Activated CD4-positive, alpha-beta T cell treated with anti-CD3 and anti-CD28 coated beads, Interleukin-2, amount 10 ng/mL, durations not matched to agents 7 days and 5 days (primary cell): ENCODE data around the gene UBE2Z. TPM values are rescaled to one million over a fixed set of nuclear protein-coding genes. Genes with fewer than 3 reads are reported as not detected.
"Not testable (repeated sequence)": the region's sequence is repeated elsewhere in the genome, so short reads cannot be mapped to it uniquely, and the experiment has no call there.

Experiments used
- CTCF ChIA-PET: fragments of 350-600 bp; sonication (Branson Sonifier 250); formaldehyde crosslinking; loops from one replicate; lab custom pipeline; 2021; ENCODE audit warnings: antibody characterized with exemption; lab: Charles Lee
- POLR2A ChIA-PET: fragments of 350-600 bp; sonication (Branson Sonifier 250); formaldehyde crosslinking; loops from one replicate; lab custom pipeline; 2021; ENCODE audit warnings: antibody characterized with exemption; lab: Charles Lee
- DNase-seq: peaks from one replicate; pipeline ENCODE4 v3.0.0-alpha.2; 2020
- H3K27ac Mint-ChIP-seq: one replicate; pipeline ENCODE4 v1.8.0; 2021; ENCODE audit warnings: mild to moderate bottlenecking, moderate library complexity, mixed read lengths
- H3K27me3 Mint-ChIP-seq: one replicate; pipeline ENCODE4 v1.8.0; 2021; ENCODE audit warnings: mixed read lengths
- H3K36me3 Mint-ChIP-seq: one replicate; pipeline ENCODE4 v1.8.0; 2021; ENCODE audit warnings: low read depth, mixed read lengths
- H3K4me1 Mint-ChIP-seq: one replicate; pipeline ENCODE4 v1.8.0; 2021; ENCODE audit warnings: mixed read lengths
- H3K4me3 Mint-ChIP-seq: one replicate; pipeline ENCODE4 v1.8.0; 2021; ENCODE audit warnings: mild to moderate bottlenecking, moderate library complexity, mixed read lengths
- H3K9me3 Mint-ChIP-seq: one replicate; pipeline ENCODE4 v1.8.0; 2021; ENCODE audit warnings: mixed read lengths
- total RNA-seq, 2 experiments: library from RNA; stranded (reverse); gene quantifications; one replicate each; pipeline ENCODE4 v1.2.3, GENCODE V29; 2021

Gene UBE2Z
- total RNA-seq = 10 to 100 TPM; 74.5 to 76.5 TPM

- H3K9me3 Mint-ChIP-seq = no peaks in the 10 kb centered on the region
- POLR2A ChIA-PET = interaction anchor here (0.6 to 1.9 kb wide), 2 partner anchors 15 to 16 kb away, joined by 3 to 7 read pairs; partner anchors contain the start of gene ATP5MC1
- H3K27me3 Mint-ChIP-seq = no peaks in the 10 kb centered on the region
- DNase-seq = peak; percentile 91
- peaks cover 51% of the 10 kb centered on the region for H3K4me1 Mint-ChIP-seq
- H3K27ac Mint-ChIP-seq = peak within 1 kb of the TSS; percentile 94
- peak within 1 kb of the TSS; percentile 97 for H3K4me3 Mint-ChIP-seq
- CTCF ChIA-PET = interaction anchor here (0.7 to 1.9 kb wide), 2 partner anchors 12 to 16 kb away, joined by 3 to 6 read pairs; partner anchors contain the start of gene ATP5MC1
- H3K36me3 Mint-ChIP-seq = peaks cover 37% of the 10 kb centered on the region
Observed at GRCh38 chr17:48908047-48908843, at the start of gene UBE2Z. Gene UBE2Z (plus strand): TSS chr17:48908407. CDS start chr17:48908504, 97 bp downstream.

- Mint-ChIP-seq H3K4me3 (no peak overlapping the region), H3K27ac (no peak overlapping the region), H3K27me3 (no peaks in the 10 kb centered on the region), H3K9me3 (no peaks in the 10 kb centered on the region), H3K4me1 (peaks cover 10% of the 10 kb centered on the region), H3K36me3 (peaks cover 56% of the 10 kb centered on the region)
- POLR2A ChIA-PET = interaction anchor here (0.7 kb wide), 1 partner anchor 960 kb away, joined by 3 read pairs; no protein-coding TSS in a partner anchor
- no peak for DNase-seq
- CTCF ChIA-PET = interaction anchor here (0.7 to 2.2 kb wide), 5 partner anchors 15 to 45 kb away, joined by 3 to 8 read pairs (median 3); no protein-coding TSS in a partner anchor
Observed at GRCh38 chr17:48860034-48860433, 48.2 kb upstream of the UBE2Z start.

- no peaks in the 10 kb centered on the region for H3K27me3 Mint-ChIP-seq
- ChIA-PET POLR2A (interaction anchor here (0.7 kb wide), 1 partner anchor 960 kb away, joined by 3 read pairs; no protein-coding TSS in a partner anchor), CTCF (interaction anchor here (0.7 to 1.8 kb wide), 5 partner anchors 15 to 51 kb away, joined by 3 to 6 read pairs (median 3); no protein-coding TSS in a partner anchor)
- peaks cover 56% of the 10 kb centered on the region for H3K36me3 Mint-ChIP-seq
- H3K27ac Mint-ChIP-seq = no peak overlapping the region
- no peak for DNase-seq
- peaks cover 9% of the 10 kb centered on the region for H3K4me1 Mint-ChIP-seq
- H3K9me3 Mint-ChIP-seq = no peaks in the 10 kb centered on the region
- no peak overlapping the region for H3K4me3 Mint-ChIP-seq
Observed at GRCh38 chr17:48860456-48860855, 47.8 kb upstream of the UBE2Z start.

- no peak for DNase-seq
- Mint-ChIP-seq H3K36me3 (peaks cover 15% of the 10 kb centered on the region), H3K4me1 (peaks cover 6% of the 10 kb centered on the region), H3K9me3 (no peaks in the 10 kb centered on the region), H3K27me3 (peaks cover 1% of the 10 kb centered on the region), H3K27ac (no peak overlapping the region), H3K4me3 (no peak overlapping the region)
- ChIA-PET POLR2A (no interaction called here), CTCF (interaction anchor here (2.6 kb wide), 1 partner anchor 10 kb away, joined by 13 read pairs; no protein-coding TSS in a partner anchor)
Observed at GRCh38 chr17:48868916-48869500, 39.2 kb upstream of the UBE2Z start.

GRCh38 chr17:48869821-48870318 lies 38.3 kb upstream of the UBE2Z start:
- H3K9me3 Mint-ChIP-seq = no peaks in the 10 kb centered on the region
- H3K36me3 Mint-ChIP-seq = peaks cover 8% of the 10 kb centered on the region
- POLR2A ChIA-PET = no interaction called here
- no peak for DNase-seq
- CTCF ChIA-PET = interaction anchor here (2.6 kb wide), 1 partner anchor 9 kb away, joined by 13 read pairs; no protein-coding TSS in a partner anchor
- no peak overlapping the region for H3K4me3 Mint-ChIP-seq
- H3K27me3 Mint-ChIP-seq = peaks cover 3% of the 10 kb centered on the region
- peaks cover 6% of the 10 kb centered on the region for H3K4me1 Mint-ChIP-seq
- H3K27ac Mint-ChIP-seq = no peak overlapping the region

GRCh38 chr17:48871035-48871550 lies 37.1 kb upstream of the UBE2Z start:
- ChIA-PET CTCF (interaction anchor here (2.6 kb wide), 1 partner anchor 8 kb away, joined by 13 read pairs; no protein-coding TSS in a partner anchor), POLR2A (no interaction called here)
- no peak for DNase-seq
- peaks cover 2% of the 10 kb centered on the region for H3K36me3 Mint-ChIP-seq
- no peak overlapping the region for H3K4me3 Mint-ChIP-seq
- H3K27ac Mint-ChIP-seq = no peak overlapping the region
- peaks cover 5% of the 10 kb centered on the region for H3K27me3 Mint-ChIP-seq
- H3K4me1 Mint-ChIP-seq = peaks cover 6% of the 10 kb centered on the region
- no peaks in the 10 kb centered on the region for H3K9me3 Mint-ChIP-seq

GRCh38 chr17:48871551-48872351 lies 36.5 kb upstream of the UBE2Z start:
- no peaks in the 10 kb centered on the region for H3K36me3 Mint-ChIP-seq

GRCh38 chr17:48872409-48872808 lies 35.8 kb upstream of the UBE2Z start:
- H3K27ac Mint-ChIP-seq, DNase-seq, H3K9me3 Mint-ChIP-seq, H3K27me3 Mint-ChIP-seq, H3K36me3 Mint-ChIP-seq, H3K4me3 Mint-ChIP-seq, H3K4me1 Mint-ChIP-seq, POLR2A ChIA-PET, CTCF ChIA-PET: not testable (repeated sequence)

More at GRCh38 chr17:48871551-48872351, 36.5 kb upstream of the UBE2Z start:
- H3K9me3 Mint-ChIP-seq = no peaks in the 10 kb centered on the region
- H3K27me3 Mint-ChIP-seq = peaks cover 5% of the 10 kb centered on the region
- H3K4me1 Mint-ChIP-seq = peaks cover 6% of the 10 kb centered on the region
- no peak overlapping the region for H3K4me3 Mint-ChIP-seq
- DNase-seq = no peak
- ChIA-PET CTCF (no interaction called here), POLR2A (no interaction called here)
- H3K27ac Mint-ChIP-seq = no peak overlapping the region

GRCh38 chr17:48873209-48873608 lies 35.0 kb upstream of the UBE2Z start:
- POLR2A ChIA-PET = no interaction called here
- H3K9me3 Mint-ChIP-seq = no peaks in the 10 kb centered on the region

GRCh38 chr17:48873696-48874443 lies 34.3 kb upstream of the UBE2Z start:
- Mint-ChIP-seq H3K9me3 (no peaks in the 10 kb centered on the region), H3K4me3 (no peak overlapping the region), H3K4me1 (peaks cover 6% of the 10 kb centered on the region), H3K27me3 (peaks cover 5% of the 10 kb centered on the region), H3K36me3 (no peaks in the 10 kb centered on the region), H3K27ac (no peak overlapping the region)
- ChIA-PET POLR2A (no interaction called here), CTCF (interaction anchor here (1.0 to 1.2 kb wide), 2 partner anchors 11 to 56 kb away, joined by 3 to 8 read pairs; partner anchors contain the start of gene TTLL6)
- DNase-seq = no peak

More at GRCh38 chr17:48873209-48873608, 35.0 kb upstream of the UBE2Z start:
- DNase-seq = no peak
- no peak overlapping the region for H3K4me3 Mint-ChIP-seq
- CTCF ChIA-PET = interaction anchor here (1.2 kb wide), 1 partner anchor 56 kb away, joined by 3 read pairs; the partner anchor contains the start of gene TTLL6
- no peak overlapping the region for H3K27ac Mint-ChIP-seq
- peaks cover 6% of the 10 kb centered on the region for H3K4me1 Mint-ChIP-seq
- H3K27me3 Mint-ChIP-seq = peaks cover 5% of the 10 kb centered on the region
- H3K36me3 Mint-ChIP-seq = no peaks in the 10 kb centered on the region
